Measurements from ENCODE around the gene PTPN20.

The PTPN20 gene

DNA sequence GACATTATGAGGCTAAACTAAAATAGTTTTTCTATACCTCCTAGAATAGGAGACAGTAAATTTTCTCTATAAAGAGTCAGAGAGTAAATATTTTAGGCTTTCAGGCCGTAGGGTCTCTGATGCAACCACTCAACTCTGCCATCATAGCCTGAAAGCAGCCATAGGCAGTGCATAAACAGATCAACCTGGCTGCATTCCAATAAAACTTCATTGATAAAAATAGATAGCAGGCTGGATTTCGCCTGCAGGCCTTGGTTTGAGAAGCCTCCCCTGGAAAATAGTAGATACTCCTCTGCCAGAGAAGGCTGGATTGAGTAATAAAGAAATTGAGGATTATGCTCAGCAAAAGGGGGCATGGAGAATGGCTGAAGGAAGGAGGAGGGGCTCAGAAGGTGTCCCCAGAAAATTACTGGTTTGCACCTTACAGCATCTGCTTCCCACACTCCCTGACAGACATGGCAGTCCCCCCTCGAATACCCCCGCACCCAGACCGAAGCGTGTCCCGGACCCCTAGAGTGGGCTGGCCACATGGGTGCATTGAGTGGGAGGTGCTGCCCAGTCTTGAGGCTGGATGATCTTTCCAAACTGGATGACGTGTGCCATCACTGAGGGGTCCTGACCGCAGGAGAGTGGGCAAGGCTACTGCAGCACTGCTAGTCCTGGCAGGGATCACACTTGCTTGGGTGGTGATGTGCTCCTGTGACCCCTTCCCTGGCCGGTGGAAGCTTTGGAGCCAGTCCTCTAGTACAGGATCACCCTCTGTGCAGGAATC lies 126.6 kb downstream of the PTPN20 start:
- TF ChIP-seq, protein P1, sequence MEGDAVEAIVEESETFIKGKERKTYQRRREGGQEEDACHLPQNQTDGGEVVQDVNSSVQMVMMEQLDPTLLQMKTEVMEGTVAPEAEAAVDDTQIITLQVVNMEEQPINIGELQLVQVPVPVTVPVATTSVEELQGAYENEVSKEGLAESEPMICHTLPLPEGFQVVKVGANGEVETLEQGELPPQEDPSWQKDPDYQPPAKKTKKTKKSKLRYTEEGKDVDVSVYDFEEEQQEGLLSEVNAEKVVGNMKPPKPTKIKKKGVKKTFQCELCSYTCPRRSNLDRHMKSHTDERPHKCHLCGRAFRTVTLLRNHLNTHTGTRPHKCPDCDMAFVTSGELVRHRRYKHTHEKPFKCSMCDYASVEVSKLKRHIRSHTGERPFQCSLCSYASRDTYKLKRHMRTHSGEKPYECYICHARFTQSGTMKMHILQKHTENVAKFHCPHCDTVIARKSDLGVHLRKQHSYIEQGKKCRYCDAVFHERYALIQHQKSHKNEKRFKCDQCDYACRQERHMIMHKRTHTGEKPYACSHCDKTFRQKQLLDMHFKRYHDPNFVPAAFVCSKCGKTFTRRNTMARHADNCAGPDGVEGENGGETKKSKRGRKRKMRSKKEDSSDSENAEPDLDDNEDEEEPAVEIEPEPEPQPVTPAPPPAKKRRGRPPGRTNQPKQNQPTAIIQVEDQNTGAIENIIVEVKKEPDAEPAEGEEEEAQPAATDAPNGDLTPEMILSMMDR (IDR thresholded peaks at IDR 0.05; ENCODE audit: low read depth, low read length) = no peak
- no peak for DNase-seq (ENCODE audit: extremely low read depth, low read depth)

DNA sequence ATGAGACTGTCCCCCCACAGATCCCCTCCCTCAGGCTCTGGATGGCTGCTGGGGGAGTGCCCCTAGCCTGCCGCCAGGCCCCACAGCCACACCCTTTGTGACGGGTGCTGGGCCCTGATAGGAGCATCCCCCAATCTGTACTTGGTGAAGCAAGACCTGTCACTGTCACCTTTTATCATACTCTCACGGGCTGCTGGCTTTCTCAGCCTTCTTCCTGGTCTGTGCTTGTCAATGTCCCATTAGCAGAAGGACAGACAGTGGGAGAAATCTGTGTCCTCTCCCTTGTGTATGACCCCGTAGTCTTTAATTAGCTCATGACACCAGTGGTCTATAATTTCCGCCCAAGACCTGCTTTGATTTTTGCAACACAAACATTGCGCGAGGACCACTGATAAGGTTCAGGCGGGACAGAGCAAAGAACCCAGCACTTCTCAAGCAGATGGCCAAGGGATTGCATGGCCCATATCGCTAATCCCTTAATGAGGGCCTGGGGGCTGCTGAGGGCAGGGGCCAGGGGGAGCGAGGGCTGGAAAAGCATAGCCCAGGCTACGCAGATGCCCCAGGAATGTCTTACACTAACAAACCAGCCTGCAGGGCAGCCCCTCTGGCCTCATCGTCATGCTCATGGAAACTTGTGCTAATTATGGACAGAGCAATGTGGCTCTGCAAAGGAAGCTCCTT lies 127.8 kb downstream of the PTPN20 start:
- TF ChIP-seq, protein P1 (IDR thresholded peaks at IDR 0.05; ENCODE audit: low read depth, low read length) = no peak
- no peak for DNase-seq (ENCODE audit: extremely low read depth, low read depth)

GRCh38 chr10:47039562-47039913 lies 128.3 kb downstream of the PTPN20 start:
- TF ChIP-seq, protein P1 (IDR thresholded peaks at IDR 0.05; ENCODE audit: low read depth, low read length) = no peak
- no peak for DNase-seq (ENCODE audit: extremely low read depth, low read depth)

DNA sequence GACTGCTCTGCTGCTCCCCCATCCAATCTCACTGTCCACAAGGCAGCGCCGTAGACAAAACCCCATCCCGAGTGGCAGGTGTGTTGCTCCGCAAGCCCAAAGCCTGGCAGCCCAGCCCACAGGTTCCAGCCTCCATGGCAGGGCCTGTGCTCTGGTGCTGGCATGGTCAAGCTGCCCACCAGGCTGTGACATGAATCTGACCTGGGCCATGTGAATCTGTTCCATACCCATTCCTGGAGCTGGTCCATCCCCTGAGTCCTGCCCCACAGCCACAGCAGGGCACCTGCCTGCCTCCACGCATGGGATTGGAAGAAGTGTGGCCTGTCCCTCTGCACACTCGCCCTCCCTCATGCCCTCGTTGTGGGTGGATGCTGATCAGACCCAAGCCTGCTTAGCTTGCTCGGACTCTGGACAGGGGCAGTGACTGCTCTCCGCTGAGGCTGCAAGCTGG lies 128.8 kb downstream of the PTPN20 start:
- TF ChIP-seq, protein P1 (IDR thresholded peaks at IDR 0.05; ENCODE audit: low read depth, low read length) = no peak
- no peak for DNase-seq (ENCODE audit: extremely low read depth, low read depth)

DNA sequence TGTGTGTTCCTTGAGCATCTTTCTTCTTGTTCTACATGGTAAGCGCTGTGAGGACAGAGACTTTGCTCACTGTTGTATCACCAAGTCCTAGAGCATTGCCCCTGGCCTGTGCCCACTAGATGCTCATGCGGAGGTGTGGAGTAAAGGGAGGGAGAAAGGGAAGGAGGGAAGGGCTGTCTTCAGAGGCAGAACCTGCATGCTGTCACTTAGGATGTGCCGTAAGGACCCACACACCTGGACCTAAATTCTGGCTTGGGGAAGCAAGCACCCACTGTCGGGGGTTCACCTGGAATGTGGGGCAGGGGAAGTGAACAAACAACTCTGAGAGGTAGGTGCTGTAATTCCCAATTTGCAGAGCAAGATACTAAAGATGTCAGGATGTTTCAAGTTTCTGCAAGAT lies 129.5 kb downstream of the PTPN20 start:
- DNase-seq (ENCODE audit: extremely low read depth, low read depth) = no peak
- TF ChIP-seq, protein P1 (IDR thresholded peaks at IDR 0.05; ENCODE audit: low read depth, low read length) = no peak

GRCh38 chr10:47041396-47042198 lies 130.4 kb downstream of the PTPN20 start:
- DNase-seq (ENCODE audit: extremely low read depth, low read depth) = no peak
- TF ChIP-seq, protein P1 (IDR thresholded peaks at IDR 0.05; ENCODE audit: low read depth, low read length) = no peak

DNA sequence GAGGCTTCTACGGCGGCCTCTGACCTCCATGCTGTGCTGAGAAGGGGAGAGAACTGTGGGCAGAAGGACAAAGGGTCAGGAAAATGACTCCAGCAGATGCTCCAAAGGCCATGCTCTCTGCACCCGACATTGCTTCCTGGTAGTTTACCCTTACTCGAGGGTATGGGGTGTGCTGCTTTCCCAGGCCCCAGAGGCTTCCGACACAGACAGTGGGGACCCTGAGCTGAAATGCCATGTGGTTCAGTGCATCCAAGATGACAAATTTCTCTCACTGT lies 130.9 kb downstream of the PTPN20 start:
- DNase-seq (ENCODE audit: extremely low read depth, low read depth) = no peak
- TF ChIP-seq, protein P1 (IDR thresholded peaks at IDR 0.05; ENCODE audit: low read depth, low read length) = no peak

Data from AG09319 (cell line).